Measurements from ENCODE around the gene DNM3.
"Not testable (repeated sequence)": the region's sequence is repeated elsewhere in the genome, so short reads cannot be mapped to it uniquely, and the experiment has no call there.

Gene DNM3

DNA sequence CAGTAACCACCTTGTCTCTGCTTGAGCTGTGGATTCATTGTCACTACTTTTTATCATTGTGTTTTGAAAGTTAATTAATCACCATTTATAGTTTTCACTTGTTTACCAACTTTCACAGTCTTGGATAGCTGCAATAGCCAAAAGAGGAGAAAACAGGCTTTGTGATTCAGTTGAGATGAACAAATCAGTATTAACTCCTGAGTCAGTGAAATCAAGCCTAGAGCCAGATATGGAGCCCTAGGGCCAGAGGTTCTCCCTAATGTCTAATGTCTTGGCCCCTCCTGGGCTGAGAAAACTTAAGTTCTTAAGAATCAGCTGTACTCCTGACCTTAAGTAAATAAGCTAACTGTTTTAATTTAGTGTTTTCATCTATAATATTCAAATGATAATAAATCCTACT lies 228.8 kb downstream of the DNM3 start:
- TF ChIP-seq, protein P1, sequence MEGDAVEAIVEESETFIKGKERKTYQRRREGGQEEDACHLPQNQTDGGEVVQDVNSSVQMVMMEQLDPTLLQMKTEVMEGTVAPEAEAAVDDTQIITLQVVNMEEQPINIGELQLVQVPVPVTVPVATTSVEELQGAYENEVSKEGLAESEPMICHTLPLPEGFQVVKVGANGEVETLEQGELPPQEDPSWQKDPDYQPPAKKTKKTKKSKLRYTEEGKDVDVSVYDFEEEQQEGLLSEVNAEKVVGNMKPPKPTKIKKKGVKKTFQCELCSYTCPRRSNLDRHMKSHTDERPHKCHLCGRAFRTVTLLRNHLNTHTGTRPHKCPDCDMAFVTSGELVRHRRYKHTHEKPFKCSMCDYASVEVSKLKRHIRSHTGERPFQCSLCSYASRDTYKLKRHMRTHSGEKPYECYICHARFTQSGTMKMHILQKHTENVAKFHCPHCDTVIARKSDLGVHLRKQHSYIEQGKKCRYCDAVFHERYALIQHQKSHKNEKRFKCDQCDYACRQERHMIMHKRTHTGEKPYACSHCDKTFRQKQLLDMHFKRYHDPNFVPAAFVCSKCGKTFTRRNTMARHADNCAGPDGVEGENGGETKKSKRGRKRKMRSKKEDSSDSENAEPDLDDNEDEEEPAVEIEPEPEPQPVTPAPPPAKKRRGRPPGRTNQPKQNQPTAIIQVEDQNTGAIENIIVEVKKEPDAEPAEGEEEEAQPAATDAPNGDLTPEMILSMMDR (IDR thresholded peaks at IDR 0.05; ENCODE audit: low read depth, low read length): no peak
- DNase-seq (ENCODE audit: extremely low read depth, low read depth): no peak

GRCh38 chr1:172071746-172072145 lies 230.4 kb downstream of the DNM3 start:
- no peak for DNase-seq (ENCODE audit: extremely low read depth, low read depth)
- TF ChIP-seq, protein P1 (IDR thresholded peaks at IDR 0.05; ENCODE audit: low read depth, low read length): no peak

DNA sequence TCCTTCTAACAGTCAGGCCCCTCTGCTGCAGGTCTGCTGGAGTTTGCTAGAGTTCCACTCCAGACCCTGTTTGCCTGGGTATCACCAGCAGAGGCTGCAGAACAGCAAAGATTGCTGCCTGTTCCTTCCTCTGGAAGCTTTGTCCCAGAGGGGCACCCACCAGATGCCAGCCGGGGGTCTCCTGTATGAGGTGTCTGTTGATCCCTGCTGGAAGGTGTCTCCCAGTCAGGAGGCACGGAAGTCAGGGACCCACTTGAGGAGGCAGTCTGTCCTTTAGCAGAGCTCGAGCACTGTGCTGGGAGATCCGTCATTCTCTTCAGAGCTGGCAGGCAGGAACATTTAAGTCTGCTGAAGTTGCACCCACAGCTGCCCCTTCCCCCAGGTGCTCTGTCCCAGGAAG lies 238.6 kb downstream of the DNM3 start:
- DNase-seq (ENCODE audit: extremely low read depth, low read depth): not testable (repeated sequence)

DNA sequence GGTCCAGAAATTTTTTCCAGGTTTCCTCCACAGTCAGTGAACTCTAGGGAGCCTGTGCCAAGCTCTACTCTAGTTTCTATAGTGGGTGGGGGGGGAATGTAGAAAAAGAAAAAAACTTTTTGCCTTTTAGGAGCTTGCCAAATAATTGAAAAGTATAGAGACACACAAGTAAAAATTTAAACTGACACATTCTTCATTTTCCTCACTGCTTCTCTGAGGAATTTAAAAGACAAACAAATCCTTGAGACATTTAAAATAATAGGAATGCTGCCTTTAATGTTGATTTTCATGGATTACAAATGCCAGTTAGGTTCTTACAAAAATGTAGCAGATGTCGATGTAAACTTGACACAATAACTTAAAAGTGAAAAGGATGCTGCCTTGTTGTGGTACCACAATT lies 241.9 kb downstream of the DNM3 start:
- DNase-seq (ENCODE audit: extremely low read depth, low read depth): no peak

DNA sequence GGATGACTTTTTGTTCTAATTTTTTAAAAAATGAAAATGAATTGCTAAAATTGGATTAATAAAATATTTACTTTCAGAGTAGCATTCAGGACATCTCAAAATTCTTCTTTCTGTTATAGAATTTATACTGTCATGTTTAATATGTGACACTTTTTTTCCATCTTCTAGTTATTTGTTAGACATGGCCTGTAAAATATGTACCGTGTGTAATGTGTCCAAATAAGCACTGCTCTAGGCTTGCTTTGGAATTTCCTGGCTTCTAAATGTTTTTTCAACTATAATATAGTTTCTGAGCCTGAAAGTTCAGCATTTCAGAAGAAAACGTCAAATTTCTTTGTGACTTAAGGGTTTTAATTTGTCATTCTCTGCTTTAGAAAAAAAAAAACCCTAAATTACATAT lies 243.6 kb downstream of the DNM3 start:
- TF ChIP-seq, protein P1 (IDR thresholded peaks at IDR 0.05; ENCODE audit: low read depth, low read length): no peak

More for the DNA sequence above, 241.9 kb downstream of the DNM3 start:
- TF ChIP-seq, protein P1 (IDR thresholded peaks at IDR 0.05; ENCODE audit: low read depth, low read length): no peak

DNA sequence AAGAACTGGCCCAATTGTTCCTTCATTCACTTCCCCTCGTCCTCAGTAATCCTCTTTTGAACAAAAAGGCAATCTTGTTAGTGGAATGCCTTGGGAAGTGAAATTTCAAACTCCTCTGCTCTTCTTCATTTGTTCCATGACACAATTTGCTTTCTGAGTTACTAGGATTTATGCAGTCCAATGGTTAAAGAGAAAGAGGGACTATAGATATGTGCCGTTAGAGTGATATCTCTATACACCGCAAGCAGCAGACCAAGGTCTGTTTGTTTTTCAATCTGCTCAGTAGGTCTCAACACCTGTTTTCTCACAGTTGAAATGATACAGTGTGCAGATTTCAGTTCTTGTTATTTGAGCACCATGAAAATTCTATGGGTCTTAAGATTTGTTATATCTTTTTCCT lies 244.0 kb downstream of the DNM3 start:
- no peak for DNase-seq (ENCODE audit: extremely low read depth, low read depth)
- TF ChIP-seq, protein P1 (IDR thresholded peaks at IDR 0.05; ENCODE audit: low read depth, low read length): no peak

More for the DNA sequence above, 243.6 kb downstream of the DNM3 start:
- no peak for DNase-seq (ENCODE audit: extremely low read depth, low read depth)

GRCh38 chr1:172086137-172086536 lies 244.8 kb downstream of the DNM3 start:
- TF ChIP-seq, protein P1 (IDR thresholded peaks at IDR 0.05; ENCODE audit: low read depth, low read length): no peak
- no peak for DNase-seq (ENCODE audit: extremely low read depth, low read depth)

- TF ChIP-seq, protein P1 (IDR thresholded peaks at IDR 0.05; ENCODE audit: low read depth, low read length): no peak
- DNase-seq (ENCODE audit: extremely low read depth, low read depth): no peak
Measured at GRCh38 chr1:172088256-172088655, 247.0 kb downstream of the DNM3 start.

All from AG09319 (cell line).